GM18511 (cell line): ENCODE data around the gene SACM1L.
"Not testable (repeated sequence)": the region's sequence is repeated elsewhere in the genome, so short reads cannot be mapped to it uniquely, and the experiment has no call there.

Source experiments
- ATAC-seq: cut with Tn5 transposase; IDR thresholded peaks from one replicate; pipeline ENCODE4 v1.9.1; 2021; ENCODE audit warnings: mild to moderate bottlenecking, moderate library complexity; ENCODE audit not compliant: unreplicated experiment

SACM1L gene

GRCh38 chr3:45666757-45667431 is 22.3 kb upstream of the SACM1L start:
- no peak for ATAC-seq

GRCh38 chr3:45667569-45667934 is 21.6 kb upstream of the SACM1L start:
- no peak for ATAC-seq

DNA sequence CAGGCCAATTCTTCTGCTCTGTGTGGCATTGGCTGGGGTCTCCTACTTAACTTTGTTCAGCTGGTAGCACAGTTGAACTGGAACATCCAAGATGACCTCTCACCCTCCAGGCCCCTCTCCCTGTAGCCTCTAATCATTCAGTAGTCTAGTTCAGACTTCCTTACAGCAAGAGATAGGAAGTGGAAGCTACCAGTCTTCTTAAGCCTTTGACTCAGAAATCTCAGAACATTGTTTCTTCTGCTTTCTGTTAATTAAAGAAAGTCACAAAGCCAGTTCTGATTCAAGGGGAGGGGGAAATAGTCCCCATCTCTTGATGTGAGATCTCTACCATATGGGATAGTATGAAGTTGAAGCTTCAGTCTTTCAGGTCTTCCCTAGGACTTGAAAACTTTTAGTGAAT is 18.8 kb upstream of the SACM1L start:
- ATAC-seq, result no peak

GRCh38 chr3:45670991-45671390 is 18.2 kb upstream of the SACM1L start:
- no peak for ATAC-seq

GRCh38 chr3:45673273-45673672 is 15.9 kb upstream of the SACM1L start:
- no peak for ATAC-seq

GRCh38 chr3:45676325-45677032 is 12.7 kb upstream of the SACM1L start:
- no peak for ATAC-seq

DNA sequence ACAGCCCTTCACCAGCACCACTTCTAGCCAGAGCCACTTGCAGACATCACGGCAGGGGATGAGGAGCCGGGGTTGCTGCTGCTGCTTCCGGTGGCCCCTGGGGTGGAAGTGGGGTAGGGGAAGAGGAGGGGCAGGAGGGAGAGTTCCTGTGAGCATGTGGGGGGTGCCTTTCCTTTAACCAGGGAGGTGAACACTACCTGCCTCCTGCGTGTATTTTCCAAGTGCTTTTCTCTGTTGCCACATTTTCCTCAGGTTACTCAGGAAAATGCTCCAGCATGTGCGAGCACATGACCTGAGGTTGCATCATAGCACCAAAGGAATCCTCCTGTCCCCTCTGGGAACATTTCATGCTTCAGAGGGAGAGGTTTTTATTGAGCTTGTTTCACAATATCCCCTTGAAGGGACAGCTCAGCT is 12.2 kb upstream of the SACM1L start:
- ATAC-seq, result no peak

GRCh38 chr3:45677841-45678240 is 11.4 kb upstream of the SACM1L start:
- ATAC-seq, result no peak

DNA sequence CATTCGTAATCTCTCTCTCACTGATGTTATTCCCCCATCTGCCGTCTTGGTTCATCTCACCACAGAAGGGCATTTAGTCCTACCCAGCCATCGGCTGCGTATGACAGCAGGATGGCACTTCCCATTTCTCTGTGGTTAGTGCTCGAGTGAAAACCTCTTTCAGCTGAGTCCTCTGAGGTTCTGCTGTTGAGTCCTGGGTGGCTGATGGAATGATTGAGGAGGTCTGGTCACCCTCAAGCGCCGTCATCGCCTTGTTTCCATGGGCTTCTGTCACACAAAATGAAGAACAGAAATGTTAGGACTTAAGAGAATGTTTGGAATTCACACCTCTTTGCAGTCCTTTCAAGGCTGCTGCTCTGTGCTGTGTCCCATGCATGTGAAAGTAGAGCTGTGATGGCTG is 9.4 kb upstream of the SACM1L start:
- no peak for ATAC-seq

- no peak for ATAC-seq
Measured at GRCh38 chr3:45681221-45681620, 8.0 kb upstream of the SACM1L start.

- no peak for ATAC-seq
Measured at GRCh38 chr3:45681846-45682245, 7.3 kb upstream of the SACM1L start.

GRCh38 chr3:45682311-45682710 is 6.9 kb upstream of the SACM1L start:
- no peak for ATAC-seq

DNA sequence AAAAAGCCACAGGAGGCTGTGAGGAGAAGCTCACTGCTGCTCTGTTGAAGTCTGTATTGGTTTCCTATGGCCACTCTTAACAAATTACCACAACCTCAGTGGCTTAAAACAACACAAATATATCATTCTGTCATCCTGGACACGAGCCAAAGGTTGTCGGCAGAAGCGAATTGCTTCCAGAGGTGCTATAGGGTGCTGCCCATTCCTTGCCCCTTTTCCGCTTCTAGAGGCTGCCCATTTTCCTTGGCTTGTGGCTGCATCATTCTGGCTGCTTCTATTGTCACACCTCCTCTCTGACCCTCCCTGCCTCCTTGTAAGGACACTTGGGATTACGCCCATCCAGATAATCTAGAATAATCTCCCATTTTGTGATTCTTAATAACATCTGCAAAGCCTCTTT is 6.4 kb upstream of the SACM1L start:
- no peak for ATAC-seq

DNA sequence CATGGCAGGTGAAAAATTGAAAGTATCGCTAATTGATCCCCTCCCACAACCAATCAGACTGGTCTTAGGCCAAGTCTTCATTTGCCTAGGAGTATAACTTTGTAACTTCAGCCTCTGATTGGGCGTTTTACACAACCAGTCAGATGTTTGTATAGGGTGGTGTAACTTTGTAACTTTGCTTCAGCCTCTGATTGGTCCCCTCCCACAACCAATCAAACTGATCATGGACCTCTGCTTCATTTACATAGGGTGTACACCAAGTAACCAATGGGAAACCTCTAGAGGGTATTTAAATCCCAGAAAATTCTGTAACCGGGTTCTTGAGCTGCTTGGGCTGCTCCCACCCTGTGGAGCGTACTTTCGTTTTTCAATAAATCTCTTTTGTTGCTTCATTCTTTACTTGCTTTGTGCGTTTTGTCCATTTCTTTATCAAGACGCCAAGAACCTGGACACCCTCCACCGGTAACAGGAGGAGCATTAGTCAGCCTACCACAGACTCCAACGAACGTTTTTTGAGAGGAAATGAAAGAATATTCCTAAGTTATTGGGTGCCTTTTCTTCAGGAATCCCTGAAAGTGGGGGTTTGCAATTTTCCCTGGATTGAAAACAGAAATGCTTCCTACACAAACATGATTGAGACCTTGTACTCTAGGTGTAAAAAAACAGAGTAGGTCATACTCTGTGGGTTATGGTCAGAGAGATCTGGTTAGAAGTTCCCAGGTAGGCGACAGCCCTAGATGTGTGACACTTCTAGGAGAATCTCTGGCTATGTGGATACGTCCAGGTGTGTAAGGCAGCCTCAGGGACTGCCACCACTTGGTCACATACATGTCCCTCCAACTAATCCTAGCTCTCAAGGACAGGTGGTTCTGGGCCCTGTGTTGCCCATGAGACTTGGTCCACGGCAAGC is 5.5 kb upstream of the SACM1L start:
- no peak for ATAC-seq

DNA sequence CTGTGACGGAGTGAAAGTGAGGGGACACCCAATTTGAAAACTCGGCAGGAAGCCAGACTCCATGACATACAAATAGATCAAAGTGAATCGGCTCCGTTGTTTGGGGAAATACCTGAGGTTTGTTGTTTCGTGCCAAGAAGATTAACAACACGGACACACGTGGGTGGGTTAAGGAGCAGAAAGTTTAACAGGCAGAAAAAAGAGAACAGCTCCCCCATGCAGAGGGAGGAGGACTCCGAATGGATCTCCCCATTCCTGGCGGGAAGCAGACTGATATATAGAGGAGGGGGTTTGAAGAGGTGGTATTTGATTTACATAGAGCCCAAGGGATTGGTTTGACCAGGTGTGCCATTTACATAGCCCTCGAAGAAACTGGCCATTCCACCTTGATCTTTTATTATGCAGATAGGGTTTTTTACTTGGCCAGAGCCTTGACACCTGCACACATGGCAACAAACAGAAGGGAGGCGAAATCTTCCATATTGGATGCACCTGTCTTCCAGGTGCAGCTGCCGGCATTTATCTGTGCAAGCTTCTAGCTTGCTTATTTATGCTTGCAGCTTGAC is 4.8 kb upstream of the SACM1L start:
- no peak for ATAC-seq

DNA sequence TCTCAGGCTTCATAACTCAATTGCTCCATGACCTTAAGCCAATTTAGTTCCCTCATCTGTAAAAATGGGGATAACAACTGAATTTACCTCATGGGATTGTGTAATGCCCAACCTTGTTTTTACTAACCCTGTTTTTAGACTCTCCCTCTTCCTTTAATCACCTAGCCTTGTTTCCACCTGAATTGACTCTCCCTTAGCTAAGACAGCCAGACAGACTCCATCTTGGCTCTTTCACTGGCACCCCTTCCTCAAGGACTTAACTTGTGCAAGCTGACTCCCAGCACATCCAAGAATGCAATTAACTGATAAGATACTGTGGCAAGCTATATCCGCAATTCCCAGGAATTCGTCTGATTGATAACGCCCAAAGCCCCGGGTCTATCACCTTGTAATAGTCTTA is 3.5 kb upstream of the SACM1L start:
- ATAC-seq, result not testable (repeated sequence)

DNA sequence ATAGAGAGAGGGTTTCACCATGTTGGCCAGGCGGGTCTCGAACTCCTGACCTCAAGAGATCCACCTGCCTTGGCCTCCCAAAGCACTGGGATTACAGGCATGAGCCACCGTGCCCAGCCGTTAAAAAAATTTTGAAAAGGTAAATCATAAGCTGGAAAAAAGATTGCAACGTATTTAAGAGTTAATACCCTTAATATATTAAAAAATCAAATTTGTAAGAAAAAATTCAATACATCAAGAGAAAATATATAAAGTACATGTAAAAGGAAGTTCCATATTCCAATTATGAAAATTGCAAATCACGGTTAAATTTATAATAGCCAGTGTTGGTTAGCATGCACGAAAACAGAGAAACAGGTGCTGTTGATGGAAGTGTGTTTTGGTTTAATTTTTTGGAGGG is 2.3 kb upstream of the SACM1L start:
- ATAC-seq, result no peak

GRCh38 chr3:45687828-45688193 is 1.4 kb upstream of the SACM1L start:
- no peak for ATAC-seq

GRCh38 chr3:45688194-45688881 is 858 bp upstream of the SACM1L start:
- ATAC-seq, result peak; percentile 4

- ATAC-seq, result no peak
Measured at GRCh38 chr3:45689787-45690145, 570 bp downstream of the SACM1L start.
